Germinal center (tissue), 1 donor: ENCODE results near the gene PLEKHG3.
A peak's percentile ranks its signal among the peaks of the same experiment; 100 is the strongest.

Source experiments
- DNase-seq: peaks from one replicate; pipeline ENCODE4 v3.0.0; 2012; ENCODE audit warnings: mixed read lengths, low spot score

The PLEKHG3 gene

DNA sequence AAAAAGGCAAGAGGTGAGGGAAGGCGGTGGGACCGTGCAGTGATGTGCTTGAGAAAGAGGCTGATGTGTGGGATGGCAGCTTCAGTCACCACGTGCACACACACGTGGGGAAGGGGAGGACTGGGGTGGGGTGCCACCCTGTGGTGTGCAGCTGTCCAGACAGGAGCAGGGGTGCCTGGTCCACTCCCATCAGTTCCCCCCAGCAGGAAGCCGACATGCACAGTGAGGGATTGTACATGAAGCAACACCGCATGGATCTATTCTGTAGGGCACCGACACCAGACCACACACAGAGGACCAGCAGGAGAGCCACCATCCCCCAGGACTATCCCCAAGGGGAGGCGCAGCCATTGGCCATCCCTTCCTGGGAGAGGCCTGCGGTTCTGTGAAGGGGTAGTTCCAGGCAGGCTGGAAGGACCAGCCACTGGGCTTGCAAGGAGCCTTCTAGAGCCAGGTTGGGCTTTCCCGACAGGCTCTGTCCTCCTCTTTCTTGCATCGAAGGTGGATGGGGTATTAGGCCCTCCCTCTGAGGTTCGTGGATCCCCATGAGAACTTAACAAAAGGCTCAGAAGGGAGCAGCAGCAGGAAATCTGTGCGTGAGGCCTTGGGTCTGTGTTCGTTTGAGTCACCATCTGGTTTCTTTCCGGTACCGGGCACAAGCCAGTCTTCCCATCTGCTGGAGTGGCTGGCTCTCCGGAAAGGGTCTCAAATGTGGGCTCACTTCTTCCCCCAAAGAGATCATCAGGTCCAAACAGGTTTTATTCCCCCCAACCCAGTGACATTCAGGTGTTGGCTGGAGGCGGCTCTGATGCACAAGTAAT, 59.8 kb downstream of the PLEKHG3 start:
- no peak for DNase-seq

DNA sequence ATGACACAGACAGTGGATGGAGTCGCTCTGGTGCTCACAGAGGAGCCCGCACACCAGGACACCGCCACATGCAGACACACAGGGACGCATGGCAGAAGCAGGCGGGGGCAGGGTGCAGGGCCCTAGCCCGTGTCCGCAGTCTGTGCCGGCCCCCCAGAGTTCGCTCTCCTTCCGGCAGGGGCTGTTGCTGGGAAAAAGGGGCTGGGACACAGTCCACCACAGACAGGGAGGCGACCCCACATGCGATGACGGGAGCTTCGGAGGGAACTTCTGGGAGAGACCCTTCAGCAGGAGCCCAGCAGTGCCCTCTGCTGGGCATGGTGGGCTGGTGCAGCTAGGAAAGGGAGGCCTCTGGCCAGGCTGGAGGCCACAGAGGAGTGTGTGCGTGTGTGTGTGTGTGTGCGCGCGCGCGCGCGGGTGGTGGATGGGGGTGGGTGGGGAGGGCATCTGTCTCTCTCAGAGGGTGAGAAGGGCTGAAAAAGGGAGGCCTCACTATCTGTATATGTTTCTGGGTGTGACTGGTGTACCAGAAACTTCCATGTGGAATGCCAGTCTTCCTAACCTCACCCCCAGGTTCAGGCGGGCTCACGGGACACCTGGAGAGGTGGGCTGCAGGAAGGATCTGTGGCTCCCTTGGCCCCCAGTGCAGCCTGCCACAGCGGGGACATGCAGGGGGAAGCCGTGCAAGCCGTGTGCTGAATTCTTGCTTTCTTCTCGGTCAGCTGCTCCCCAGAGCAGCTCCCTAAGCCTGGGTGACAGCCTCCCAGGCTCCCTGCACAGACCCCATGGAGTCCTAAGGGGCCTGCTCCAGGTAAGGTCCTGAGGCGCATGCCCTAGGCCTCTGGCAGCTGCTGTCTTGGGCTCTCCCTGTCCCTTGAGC, 60.7 kb downstream of the PLEKHG3 start:
- DNase-seq: peak; percentile 72

DNA sequence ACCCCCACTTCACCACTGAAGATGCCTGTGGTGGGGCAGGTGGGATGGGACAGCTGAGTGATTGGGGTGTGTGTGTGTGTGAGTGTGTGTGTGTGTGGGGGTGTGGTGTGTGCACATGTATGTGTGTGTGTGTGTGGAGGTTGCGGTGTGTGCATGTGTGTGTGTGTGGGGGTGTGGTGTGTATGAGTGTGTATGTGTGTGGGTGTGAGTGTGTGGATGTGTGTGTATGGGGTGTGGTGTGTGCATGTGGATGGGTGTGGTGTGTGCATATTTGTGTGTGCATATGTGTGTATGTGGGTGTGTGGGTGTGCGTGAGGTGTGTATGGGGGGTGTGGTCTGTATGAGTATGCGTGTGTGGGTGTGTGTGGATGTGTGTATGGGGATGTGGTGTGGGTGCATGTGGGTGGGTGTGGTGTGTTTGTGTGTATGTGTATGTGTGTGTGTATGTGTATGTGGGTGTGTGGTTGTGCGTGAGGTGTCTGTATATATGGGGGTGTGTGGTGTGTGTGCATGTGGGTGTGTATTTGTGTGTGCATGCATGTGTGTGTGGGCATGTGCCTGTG, 61.6 kb downstream of the PLEKHG3 start:
- DNase-seq: no peak

DNA sequence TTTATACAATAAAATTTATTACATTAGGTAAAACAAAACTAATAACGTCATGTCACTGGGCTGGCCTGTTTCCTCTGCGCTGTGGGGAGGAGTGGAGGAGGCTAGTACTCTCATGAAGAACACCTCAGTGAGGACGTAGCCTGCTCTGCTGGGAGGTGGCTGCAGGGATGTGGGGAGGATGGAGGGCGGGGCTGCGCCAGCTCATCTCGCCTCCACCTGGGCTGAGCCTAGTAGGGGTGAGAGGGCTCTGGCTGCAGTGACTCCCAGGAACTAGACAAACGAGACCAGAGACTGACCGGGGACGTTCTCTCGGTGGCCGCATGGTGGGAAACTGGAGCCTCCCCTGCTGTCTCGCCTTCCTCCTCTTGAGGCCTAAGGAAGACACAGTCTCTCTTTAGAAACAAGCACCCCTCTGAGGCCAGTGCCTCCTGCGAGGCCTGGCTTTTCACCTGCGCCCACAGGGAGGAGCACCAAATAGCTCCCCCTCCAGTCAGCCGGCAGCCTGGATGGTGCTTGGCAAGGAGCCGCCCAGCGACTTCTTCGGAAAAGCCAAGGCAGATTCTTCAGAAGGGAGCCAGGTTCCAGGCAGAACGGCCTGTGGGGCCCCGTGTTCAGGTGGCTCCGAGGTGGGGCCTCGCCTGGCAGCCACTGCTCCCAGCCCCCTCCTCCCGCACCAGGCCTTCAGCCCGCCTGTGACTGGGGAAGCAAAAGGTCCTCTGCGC, 62.4 kb downstream of the PLEKHG3 start:
- no peak for DNase-seq

DNA sequence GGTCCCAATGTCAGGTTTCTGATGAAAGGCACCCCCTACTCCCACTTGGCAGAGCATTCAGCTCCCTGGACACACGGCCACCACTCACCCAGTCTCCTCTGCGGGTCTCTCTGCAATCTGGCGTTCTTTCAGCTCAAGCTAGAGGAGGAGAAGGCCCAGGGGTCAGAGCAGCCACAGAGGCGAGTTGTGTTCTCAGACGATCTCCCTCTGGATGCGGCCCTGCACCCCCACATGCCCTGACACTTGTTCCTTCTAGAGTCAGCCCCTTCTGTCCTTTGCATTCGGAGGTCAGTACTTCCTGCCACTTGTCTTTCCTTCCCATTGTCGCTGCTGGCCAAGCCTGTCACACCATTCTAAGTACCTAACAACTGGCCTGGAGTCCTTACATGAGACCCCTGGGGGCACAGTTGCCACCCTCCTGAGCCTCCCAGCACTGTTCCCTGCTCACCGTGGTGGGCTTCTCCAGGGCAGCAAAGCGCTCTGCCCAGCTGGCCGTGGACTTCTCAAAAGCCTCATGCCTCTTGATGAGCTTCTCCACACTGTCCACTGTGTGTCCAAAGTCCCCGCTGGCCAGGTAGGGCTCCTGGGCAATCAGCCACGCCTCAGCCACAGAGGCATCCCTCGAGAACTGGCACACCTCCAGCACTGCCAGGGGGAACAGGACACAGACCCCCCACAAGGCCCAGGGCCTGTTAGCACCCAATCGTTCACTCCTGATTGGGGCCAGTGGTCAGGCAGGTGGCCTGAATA, 63.2 kb downstream of the PLEKHG3 start:
- no peak for DNase-seq

DNA sequence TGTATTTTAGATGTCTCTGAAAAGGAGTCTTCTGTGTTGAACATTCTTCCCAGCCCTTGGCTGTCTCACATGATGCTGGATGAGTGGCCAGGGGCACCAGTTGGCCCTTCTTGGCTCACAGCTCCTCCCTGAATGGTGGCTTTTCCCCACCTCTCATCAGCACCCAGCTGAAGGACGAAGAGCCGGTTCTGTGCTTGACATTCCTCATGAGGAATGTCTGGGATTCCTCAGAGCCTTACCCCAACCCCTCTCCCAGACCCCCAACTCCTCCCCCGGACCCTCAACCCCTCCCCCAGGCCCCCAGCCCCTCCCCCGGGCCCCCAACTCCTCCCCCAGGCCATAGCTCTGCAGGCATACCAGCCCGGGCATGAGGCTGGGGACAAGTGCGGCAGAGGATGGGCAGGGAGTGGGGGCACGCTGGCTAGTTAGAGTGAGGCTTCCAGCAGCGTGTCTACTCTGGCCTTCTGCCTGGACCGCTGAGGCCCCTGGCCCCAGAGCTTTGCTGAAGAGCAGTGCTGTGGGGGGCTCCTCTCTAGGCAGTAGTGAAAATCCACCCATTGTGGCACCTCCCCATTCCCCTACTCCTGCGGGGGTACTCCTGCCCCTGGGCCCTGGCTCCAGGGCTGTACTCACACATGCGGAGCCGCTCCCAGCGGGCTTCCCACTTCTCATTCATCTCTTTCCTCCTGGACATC, 64.3 kb downstream of the PLEKHG3 start:
- no peak for DNase-seq

DNA sequence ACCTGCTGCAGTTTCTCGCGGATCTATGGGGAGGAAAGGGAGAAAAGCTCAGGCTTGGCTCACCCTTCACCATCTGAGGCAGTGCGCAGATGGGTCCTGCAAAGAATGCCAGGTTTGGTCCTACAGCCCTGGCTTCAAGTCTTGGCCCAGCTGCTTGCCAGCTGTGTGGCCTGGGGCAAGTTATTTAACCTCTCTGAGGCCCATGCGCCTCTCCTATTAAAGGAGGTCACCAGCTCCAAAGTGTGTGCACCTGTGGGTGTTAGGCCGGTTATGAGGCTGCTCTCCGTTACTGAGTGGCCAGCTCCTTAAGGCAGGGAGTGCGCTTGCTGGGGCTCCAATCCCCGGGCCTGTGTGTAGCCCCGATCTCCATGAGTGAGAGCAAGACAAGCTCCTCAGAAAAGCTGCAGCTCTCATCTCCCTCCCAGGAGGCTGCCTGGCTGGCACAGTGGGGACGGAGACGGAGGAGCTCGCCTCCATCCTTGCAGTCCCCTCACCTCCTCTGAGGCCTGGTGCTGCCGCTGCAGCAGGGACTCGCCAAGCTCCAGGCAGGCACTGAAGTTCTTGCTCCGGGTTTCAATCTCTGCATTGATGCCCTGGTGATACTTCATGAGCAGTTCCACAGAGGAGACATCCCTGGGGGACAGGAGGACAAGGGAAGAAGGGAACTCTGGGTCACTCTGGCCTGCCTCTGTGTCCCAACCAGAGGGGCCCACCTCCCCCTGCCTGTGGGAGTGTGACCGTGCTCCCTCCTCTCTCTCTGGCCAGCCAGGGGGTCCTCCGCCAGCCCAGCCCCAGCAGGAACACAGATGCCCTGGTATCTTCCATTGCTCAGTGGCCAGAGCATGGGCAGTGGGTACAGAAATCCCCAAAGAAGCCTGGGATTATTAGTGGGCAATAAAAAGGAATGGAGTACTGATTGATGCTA, 65.1 kb downstream of the PLEKHG3 start:
- no peak for DNase-seq

DNA sequence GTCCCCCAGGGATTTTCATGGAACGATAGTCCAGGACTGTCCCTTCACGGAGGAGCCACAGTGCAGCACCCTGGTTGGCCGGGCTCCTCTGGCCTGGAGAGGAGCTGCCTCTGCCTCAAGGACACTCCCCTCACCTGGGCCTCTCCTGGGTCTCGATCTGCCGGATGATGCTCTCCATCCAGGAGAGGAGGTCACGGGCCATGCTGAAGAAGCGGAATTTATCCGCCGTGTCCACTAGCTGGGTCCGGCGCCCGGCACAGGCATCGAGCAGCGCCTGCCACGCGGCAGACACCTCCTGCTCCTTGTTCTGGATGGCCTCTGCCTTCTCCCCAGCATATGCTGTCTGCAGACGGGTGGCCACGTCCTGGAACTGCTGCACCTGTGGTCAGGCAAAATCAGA, 66.5 kb downstream of the PLEKHG3 start:
- no peak for DNase-seq

DNA sequence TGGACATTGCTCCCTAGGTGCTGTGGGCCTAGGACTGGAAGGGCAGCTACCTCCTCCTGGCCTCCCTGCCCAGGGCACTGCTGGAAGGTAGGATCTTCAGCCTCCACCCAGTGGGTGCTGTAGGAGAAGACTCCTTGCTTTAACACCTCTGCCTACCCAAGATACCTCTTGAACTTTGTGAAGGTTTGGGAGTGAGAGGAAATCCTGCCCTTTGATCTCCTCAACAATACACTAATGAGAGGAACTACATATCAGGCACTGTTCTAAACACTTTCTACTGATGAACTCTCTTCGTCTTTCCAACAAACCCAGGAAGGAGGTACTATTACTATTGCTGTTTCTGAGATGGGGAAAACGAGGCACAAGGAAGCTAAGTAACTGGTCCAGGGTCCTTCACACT, 66.9 kb downstream of the PLEKHG3 start:
- DNase-seq: no peak

DNA sequence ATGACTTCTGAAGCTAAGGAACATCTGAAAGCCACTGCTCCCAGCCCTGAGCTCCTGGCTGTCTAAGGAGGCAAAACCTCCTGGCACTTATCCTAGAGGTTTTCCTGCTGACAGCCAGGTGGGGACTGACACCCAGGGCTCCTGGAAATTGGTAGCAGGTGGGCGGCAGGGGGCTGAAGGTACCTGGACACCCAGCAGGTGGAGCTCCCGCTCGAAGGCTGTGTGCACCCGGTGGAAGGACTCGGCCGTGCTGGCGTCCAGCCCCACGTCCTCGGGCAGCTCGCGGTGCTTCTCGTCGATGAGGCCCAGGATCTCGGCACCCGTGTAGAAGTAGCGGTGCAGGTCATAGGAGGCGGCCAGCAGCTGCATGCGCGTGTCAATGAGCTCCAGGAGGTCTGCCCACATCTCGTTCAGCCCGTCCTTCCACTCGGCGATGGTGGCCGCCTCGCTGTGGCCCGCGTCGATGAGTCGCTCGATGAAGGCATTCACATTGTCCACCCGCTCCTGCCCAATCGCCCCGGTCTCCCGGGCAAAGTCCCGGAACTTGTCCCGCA, 68.2 kb downstream of the PLEKHG3 start:
- no peak for DNase-seq

DNA sequence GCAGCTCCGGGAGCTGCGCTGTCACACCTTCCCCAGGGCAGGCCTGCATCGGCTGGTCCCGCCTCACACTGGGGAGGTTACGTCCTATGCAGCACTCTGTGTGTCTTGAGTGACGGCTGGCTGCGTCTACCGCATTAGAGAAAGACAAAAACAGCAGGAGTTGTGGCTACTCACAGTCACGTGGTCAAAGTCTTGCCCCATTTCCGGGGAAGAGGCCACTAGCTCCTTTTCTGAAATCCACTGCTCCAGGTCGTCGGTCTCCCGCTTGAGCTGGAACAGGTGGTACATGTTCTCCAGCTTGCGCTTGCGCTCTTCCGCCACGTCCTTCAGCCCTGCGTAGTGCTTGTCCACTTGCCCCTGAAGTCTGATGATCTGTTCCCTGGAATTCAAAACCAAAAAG, 68.8 kb downstream of the PLEKHG3 start:
- DNase-seq: no peak

DNA sequence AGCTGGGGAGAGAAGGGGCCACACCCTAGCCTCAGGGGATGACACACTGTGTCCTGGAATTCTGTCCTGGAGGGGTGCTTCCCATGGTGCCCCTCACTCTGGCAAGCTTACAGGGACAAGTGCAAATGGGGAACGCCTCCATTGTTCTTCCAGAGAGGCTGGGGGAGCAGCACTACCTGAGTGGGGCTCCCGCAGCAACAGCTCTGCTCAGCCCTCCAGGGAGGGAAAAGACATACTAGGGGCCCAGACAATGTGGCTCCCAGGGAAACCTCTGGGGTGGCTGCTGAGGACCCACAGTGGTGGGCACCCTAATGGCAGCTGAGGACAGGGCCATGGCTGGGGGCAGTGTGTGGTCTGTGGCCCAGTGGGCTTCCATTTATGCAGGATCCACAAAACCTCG, 69.4 kb downstream of the PLEKHG3 start:
- no peak for DNase-seq

DNA sequence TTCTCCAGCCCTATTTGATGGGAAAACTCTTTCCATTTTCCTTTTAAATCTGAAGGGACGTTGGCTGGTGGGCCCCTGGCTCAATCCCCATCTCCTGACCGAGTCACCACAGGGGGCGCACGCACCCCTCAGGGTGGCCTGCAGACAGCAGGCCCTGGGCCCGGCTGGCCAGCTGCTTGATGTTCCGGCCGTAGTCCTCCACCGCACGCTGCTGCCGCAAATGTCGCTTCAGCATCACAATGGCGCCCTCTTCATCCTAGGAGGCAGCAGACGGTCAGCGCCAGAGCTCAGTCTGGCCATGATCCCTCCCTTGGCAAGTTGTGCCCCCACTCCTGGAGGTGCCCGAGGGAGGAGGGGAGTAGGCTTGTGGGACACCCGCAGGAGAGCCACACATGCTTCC, 70.0 kb downstream of the PLEKHG3 start:
- DNase-seq: no peak

DNA sequence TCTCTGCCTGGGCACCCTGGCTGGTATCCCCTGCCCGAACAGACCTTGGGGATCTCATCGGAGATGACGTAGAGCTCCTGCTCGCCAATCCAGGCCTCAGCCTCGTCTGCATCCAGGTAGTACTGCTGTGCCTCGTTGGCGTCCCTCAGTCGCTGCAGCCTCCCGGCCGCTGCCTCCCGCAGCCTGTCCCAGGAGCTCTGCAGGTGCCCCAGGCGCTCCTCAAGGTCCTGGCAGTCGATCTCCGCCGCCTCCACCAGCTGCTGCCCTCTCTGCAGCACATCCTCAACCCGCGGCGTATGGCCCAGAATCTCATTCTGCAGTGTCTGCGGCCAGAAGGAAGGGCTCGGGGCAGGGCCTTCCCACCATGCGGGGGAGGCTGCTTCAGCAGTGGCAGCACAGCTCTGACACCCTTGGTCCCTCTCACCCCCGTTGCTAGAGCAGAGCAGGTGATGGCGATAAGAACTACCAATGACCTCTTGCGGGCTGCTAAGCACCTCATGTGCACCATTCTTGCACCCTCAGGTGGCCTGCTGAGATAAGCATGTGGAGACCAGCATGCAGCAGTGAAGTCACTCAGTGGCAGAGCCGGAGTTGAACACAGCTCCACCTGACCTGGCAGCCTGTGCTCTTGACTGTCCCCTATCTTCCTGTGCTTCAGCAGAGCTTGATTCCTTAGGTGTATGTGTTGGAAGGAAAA, 71.0 kb downstream of the PLEKHG3 start:
- DNase-seq: no peak

DNA sequence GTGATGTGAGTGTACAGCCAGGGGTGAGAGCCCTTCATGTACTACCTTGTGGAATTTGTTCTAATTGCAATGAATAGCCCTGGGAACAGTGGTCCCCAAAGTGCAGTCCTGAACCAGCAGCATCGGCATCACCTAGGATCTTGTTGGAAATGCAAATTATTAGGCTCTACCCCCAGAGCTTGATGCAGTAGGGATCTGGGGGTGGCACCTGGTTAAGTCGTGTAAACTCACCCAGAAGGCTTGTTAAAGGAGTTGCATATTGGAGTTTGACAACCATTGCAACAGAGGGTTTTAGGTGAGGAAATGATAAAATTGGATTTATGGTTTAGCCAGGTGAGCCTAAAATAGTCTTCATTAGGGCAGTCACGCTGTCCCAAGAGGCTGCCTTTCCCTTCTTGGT, 73.2 kb downstream of the PLEKHG3 start:
- DNase-seq: no peak

DNA sequence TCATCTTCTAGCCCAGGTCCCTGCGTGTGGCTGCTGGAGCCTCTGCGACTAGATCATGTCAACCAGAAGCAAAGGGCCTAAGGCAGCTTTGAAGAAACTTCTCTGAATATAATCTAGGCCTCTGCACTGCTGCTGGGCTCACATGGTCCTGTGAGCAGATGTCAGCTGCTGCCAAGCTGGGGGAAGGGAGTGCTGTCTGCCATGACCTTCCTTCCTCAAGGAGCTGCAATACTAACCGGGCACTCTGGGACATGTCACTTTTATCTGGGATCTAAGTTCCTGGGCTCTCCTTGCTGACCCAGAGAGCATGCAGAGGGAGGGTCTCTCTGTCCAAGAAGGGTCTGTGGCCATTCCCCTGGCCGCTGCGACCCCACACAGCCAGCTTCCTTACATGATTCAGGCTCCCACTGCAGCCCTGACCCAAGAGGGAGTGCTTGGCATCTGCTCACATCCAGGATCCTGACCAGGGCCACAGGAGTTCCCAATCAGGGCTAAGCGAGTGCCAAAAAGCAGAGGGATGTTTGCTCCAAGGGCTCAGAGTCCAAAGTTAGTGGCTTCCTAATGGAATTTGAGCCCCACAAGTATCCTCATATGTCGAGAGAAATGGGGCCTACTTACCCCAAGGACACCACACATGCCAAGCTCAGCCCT, 74.0 kb downstream of the PLEKHG3 start:
- DNase-seq: no peak

DNA sequence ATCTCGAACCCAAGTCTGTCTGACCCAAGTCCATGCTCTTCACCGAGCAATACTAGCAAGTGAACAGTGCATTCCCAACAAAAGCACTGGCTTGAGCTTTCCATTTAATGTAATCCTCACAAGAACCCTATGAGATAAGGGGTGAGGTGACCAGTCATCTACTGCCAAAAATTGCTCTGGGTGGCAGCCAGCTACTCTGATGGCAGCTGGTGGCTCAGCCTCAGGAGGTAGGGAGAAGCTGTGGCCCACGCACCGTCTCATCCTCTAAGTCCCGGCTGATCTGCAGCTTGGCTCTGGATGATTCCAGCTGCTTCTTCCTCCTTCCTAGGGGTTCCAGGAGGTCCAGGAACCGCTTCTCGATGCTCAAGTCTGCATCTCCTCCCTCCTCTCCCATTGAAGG, 75.2 kb downstream of the PLEKHG3 start:
- DNase-seq: no peak

DNA sequence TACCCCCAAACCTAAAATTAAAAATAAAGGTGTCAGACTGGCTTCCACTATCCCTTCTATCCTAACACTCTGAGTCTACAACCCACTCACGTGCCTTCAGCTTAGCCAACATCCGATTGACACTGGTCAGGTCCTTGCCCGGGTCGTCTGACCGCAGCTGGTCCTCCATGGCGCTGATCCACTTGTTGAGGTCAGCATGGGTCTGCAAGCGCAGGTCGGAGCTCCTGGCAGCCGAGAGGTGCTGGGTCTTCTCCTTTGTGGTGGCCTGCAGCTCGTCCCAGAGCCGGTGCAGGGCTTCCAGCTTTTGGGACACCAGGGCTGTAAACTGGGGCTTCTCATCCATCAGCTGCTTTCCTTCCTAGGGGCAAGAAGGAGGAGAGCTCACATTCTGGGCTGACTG, 78.0 kb downstream of the PLEKHG3 start:
- DNase-seq: no peak
